PC-3 (cell line): ENCODE measurements around the gene PIK3R3. TPM values are rescaled to one million over a fixed set of nuclear protein-coding genes. Genes with fewer than 3 reads are reported as not detected.

ENCODE experiments used
- ATAC-seq: fragments of 200-7000 bp; cut with Tn5 transposase; 2 replicates; pipeline ENCODE4 v1.9.1; 2020; ENCODE audit warnings: mild to moderate bottlenecking, moderate library complexity
- BruUV-seq: library from RNA; stranded (reverse); fragments of 400-500 nt; replicated peaks from 2 replicates; lab custom pipeline; 2021; lab: Mats Ljungman, UMichigan
- CTCF ChIA-PET: fragments of 300-600 bp; sonication (Branson Sonifier 250); formaldehyde crosslinking; loops from one replicate; lab custom pipeline; 2022; ENCODE audit warnings: antibody characterized with exemption; lab: Charles Lee
- POLR2A ChIA-PET: fragments of 300-600 bp; sonication (Branson Sonifier 250); formaldehyde crosslinking; loops from one replicate; lab custom pipeline; 2022; ENCODE audit warnings: antibody characterized with exemption; ENCODE audit not compliant: unreplicated experiment; lab: Charles Lee
- DNase-seq: peaks from one replicate; pipeline ENCODE4 v3.0.0-alpha.2; 2015
- H2AFZ ChIP-seq: fragments of 300-600 bp; sonication (generic); 2 replicates; pipeline ENCODE4 v1.6.0; 2016; ENCODE audit warnings: antibody characterized with exemption, low read length
- H3F3A ChIP-seq: fragments of 300-600 bp; sonication (generic); one replicate; pipeline ENCODE4 v1.6.0; 2017; ENCODE audit warnings: antibody characterized with exemption, low read length, control low read depth, mild to moderate bottlenecking; ENCODE audit not compliant: unreplicated experiment
- H3K27ac ChIP-seq: fragments of 300-600 bp; sonication (generic); 2 replicates; pipeline ENCODE4 v1.5.1; 2016; ENCODE audit warnings: mild to moderate bottlenecking, low read length
- H3K27me3 ChIP-seq: fragments of 300-600 bp; sonication (generic); 2 replicates; pipeline ENCODE4 v1.6.1; 2016; ENCODE audit warnings: low read length, mixed read lengths
- H3K36me3 ChIP-seq: fragments of 300-600 bp; sonication (generic); 2 replicates; pipeline ENCODE4 v1.6.1; 2016; ENCODE audit warnings: low read depth, mixed run types, low read length, mixed read lengths
- H3K4me1 ChIP-seq: fragments of 300-600 bp; sonication (generic); 2 replicates; pipeline ENCODE4 v1.5.1; 2016; ENCODE audit warnings: low read length; ENCODE audit not compliant: insufficient read depth
- H3K4me2 ChIP-seq: fragments of 300-600 bp; sonication (generic); 2 replicates; pipeline ENCODE4 v1.6.0; 2016; ENCODE audit warnings: low read length
- H3K4me3 ChIP-seq: fragments of 300-600 bp; sonication (generic); 2 replicates; pipeline ENCODE4 v1.5.1; 2016; ENCODE audit warnings: mild to moderate bottlenecking, low read length, mixed read lengths
- H3K79me2 ChIP-seq: fragments of 300-600 bp; sonication (generic); 2 replicates; pipeline ENCODE4 v1.6.1; 2017; ENCODE audit warnings: low read length, mixed read lengths
- H3K9ac ChIP-seq: fragments of 300-600 bp; sonication (generic); 2 replicates; pipeline ENCODE4 v1.6.0; 2016; ENCODE audit warnings: mild to moderate bottlenecking, low read length
- H3K9me2 ChIP-seq: fragments of 300-600 bp; sonication (generic); replicated peaks from 2 replicates; pipeline ENCODE4 v1.6.1; 2016; ENCODE audit warnings: mixed run types, low read length, mixed read lengths
- H3K9me3 ChIP-seq: fragments of 300-600 bp; sonication (generic); 2 replicates; pipeline ENCODE4 v1.6.1; 2016; ENCODE audit warnings: low read length, mixed read lengths
- H4K20me1 ChIP-seq: fragments of 300-600 bp; sonication (generic); 2 replicates; pipeline ENCODE4 v1.6.1; 2016; ENCODE audit warnings: low read length, mixed read lengths
- EZH2 ChIP-seq: fragments of 300-600 bp; sonication (generic); IDR thresholded peaks from one replicate; pipeline ENCODE4 v1.6.1; 2017; ENCODE audit warnings: antibody characterized with exemption, mild to moderate bottlenecking, low read length; ENCODE audit not compliant: unreplicated experiment
- EZH2phosphoT487 ChIP-seq: fragments of 300-600 bp; sonication (generic); IDR thresholded peaks from 2 replicates; pipeline ENCODE4 v1.6.1; 2018; ENCODE audit warnings: mild to moderate bottlenecking, antibody characterized with exemption, low read length, borderline replicate concordance
- intact Hi-C: fragments of 100-400 bp; cut with micrococcal nuclease; formaldehyde crosslinking; loops from 2 replicates; pipeline ENCODE4 v1.9.0; 2023
- total RNA-seq: library from RNA; depleted of rRNA; stranded (reverse); fragments of >200 nt; gene quantifications from 2 replicates; pipeline ENCODE4 v1.2.3, GENCODE V29; 2014
- TF ChIP-seq, protein P1 (sequence below): fragments of 300-600 bp; sonication (generic); conservative IDR thresholded peaks from 2 replicates; pipeline ENCODE4 v1.5.1; 2017; ENCODE audit warnings: antibody characterized with exemption, low read depth, mild to moderate bottlenecking, low read length

PIK3R3 gene
- total RNA-seq, 1 experiment from 2014 or later: 17.7 TPM

DNA sequence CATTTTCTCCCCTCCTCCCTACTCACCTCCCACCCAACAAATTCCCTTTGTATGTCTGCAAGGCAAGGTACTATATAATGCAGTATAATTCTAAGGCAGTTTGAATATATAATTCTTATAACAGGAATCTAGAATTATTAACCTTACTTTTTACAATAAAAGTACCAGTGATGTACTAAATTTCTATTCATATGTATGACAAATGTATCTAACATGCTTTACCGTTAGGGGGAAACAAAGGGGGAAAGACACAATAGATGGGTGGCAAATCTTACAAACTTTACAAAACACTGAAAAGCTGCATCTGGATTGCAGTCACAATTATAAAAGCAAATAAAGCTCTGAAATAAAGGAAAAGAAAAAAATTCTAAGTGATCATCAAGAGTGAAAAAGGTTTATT lies 2.3 kb downstream of the PIK3R3 start:
- POLR2A ChIA-PET: no interaction called here
- BruUV-seq: no TSS peak
- peak overlapping the region; percentile 95 for H3K4me3 ChIP-seq

DNA sequence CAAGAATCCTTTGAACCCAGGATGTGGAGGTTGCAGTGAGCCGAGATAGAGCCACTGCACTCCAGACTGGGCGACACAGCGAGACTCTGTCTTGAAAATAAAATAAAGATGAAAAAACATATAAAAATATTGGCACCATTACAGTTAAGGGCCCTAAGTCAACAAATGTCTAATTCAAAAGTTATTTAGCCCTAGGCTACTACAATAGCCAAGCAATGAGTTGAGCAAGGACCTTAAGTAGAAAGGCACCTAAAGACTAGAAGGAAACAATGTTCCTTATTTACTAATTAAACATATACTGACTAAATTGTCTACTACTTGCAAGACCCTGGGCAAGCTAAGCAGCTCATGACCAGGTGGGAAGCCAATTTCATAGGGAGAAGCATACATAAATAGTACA lies 4.1 kb downstream of the PIK3R3 start:
- DNase-seq (peak; percentile 89), ATAC-seq (peak; percentile 15)
- Histone ChIP-seq H3K9ac (no peak overlapping the region), H4K20me1 (peaks cover 12% of the 10 kb centered on the region; the same call in 1 of the 2 replicates), H3K27ac (peak overlapping the region; percentile 36), H3K79me2 (peaks cover 76% of the 10 kb centered on the region), H3K4me2 (peak overlapping the region; percentile 48), H2AFZ (no peak overlapping the region), H3F3A (no peaks in the 10 kb centered on the region), H3K4me1 (peaks cover 20% of the 10 kb centered on the region), H3K27me3 (no peaks in the 10 kb centered on the region), H3K9me3 (no peaks in the 10 kb centered on the region), H3K36me3 (peaks cover 3% of the 10 kb centered on the region; the same call in 1 of the 2 replicates), H3K4me3 (no peak overlapping the region), H3K9me2 (no peaks in the 10 kb centered on the region)
- no TSS peak for BruUV-seq
- CTCF ChIA-PET: no interaction called here
- intact Hi-C loops: loop anchor here (1.0 kb wide), 2 partner anchors 20 to 44 kb away; no protein-coding TSS in a partner anchor
- TF ChIP-seq EZH2phosphoT487 (no peak), EZH2 (no peak)
- TF ChIP-seq, protein P1, sequence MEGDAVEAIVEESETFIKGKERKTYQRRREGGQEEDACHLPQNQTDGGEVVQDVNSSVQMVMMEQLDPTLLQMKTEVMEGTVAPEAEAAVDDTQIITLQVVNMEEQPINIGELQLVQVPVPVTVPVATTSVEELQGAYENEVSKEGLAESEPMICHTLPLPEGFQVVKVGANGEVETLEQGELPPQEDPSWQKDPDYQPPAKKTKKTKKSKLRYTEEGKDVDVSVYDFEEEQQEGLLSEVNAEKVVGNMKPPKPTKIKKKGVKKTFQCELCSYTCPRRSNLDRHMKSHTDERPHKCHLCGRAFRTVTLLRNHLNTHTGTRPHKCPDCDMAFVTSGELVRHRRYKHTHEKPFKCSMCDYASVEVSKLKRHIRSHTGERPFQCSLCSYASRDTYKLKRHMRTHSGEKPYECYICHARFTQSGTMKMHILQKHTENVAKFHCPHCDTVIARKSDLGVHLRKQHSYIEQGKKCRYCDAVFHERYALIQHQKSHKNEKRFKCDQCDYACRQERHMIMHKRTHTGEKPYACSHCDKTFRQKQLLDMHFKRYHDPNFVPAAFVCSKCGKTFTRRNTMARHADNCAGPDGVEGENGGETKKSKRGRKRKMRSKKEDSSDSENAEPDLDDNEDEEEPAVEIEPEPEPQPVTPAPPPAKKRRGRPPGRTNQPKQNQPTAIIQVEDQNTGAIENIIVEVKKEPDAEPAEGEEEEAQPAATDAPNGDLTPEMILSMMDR: no peak
- POLR2A ChIA-PET: no interaction called here

More for the DNA sequence above, 2.3 kb downstream of the PIK3R3 start:
- H3K79me2 ChIP-seq: peaks cover 70% of the 10 kb centered on the region
- peak overlapping the region; percentile 87 for H3K9ac ChIP-seq
- H3K27me3 ChIP-seq: no peaks in the 10 kb centered on the region
- TF ChIP-seq, protein P1: peak; percentile 28; the same call in 1 of the 2 replicates
- no peak for TF ChIP-seq EZH2phosphoT487
- TF ChIP-seq EZH2: no peak
- no peaks in the 10 kb centered on the region for H3K9me2 ChIP-seq
- ATAC-seq (no peak), DNase-seq (peak; percentile 17)
- H4K20me1 ChIP-seq: peaks cover 12% of the 10 kb centered on the region; the same call in 1 of the 2 replicates
- H3F3A ChIP-seq: no peaks in the 10 kb centered on the region
- H2AFZ ChIP-seq: no peak overlapping the region
- CTCF ChIA-PET: interaction anchor here (0.7 kb wide), 1 partner anchor 51 kb away, joined by 4 read pairs; no protein-coding TSS in a partner anchor
- H3K36me3 ChIP-seq: peaks cover 3% of the 10 kb centered on the region; the same call in 1 of the 2 replicates
- peaks cover 37% of the 10 kb centered on the region for H3K4me1 ChIP-seq
- intact Hi-C loops: loop anchor here (1.0 to 2.0 kb wide), 2 partner anchors 49 to 91 kb away; no protein-coding TSS in a partner anchor
- H3K27ac ChIP-seq: no peak overlapping the region
- peak overlapping the region; percentile 88 for H3K4me2 ChIP-seq
- H3K9me3 ChIP-seq: no peaks in the 10 kb centered on the region

DNA sequence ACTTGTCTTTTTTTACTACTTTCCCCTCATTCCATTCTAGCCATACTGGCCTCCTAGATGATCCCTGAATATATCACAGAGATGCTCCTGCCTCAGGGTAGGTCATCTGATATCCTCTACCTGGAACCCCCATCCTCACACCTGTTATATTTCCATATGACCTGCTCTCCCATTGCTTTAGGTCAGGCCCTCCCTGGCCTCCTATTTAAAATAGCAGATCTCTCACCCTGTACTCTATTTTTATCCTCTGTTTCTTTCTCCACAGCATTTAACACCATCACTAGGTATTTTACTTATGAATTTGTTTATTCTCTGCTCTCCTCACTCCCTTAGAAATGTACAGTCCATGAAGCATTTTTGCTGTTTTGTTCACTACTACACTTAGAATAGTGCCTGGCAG lies 13.6 kb downstream of the PIK3R3 start:
- no peak for DNase-seq
- ATAC-seq: no peak
- Histone ChIP-seq H3K4me3 (no peak overlapping the region), H3K79me2 (peaks cover 74% of the 10 kb centered on the region), H3K9me2 (no peaks in the 10 kb centered on the region), H4K20me1 (no peaks in the 10 kb centered on the region), H3K36me3 (no peaks in the 10 kb centered on the region), H3K4me1 (no peaks in the 10 kb centered on the region), H3K9me3 (no peaks in the 10 kb centered on the region), H2AFZ (no peak overlapping the region), H3K4me2 (no peak overlapping the region), H3K9ac (no peak overlapping the region), H3K27ac (no peak overlapping the region), H3K27me3 (no peaks in the 10 kb centered on the region), H3F3A (no peaks in the 10 kb centered on the region)
- ChIA-PET CTCF (no interaction called here), POLR2A (no interaction called here)
- intact Hi-C loops: no loop called here
- no TSS peak for BruUV-seq
- TF ChIP-seq EZH2 (no peak), EZH2phosphoT487 (no peak)
- TF ChIP-seq, protein P1: no peak
